Effector CD8-positive, alpha-beta T cell (primary cell): Measurements from ENCODE around the gene CRTC1.

Source experiments
- DNase-seq: peaks from one replicate; lab custom pipeline; 2025; lab: John Stamatoyannopoulos, UW

CRTC1 gene

GRCh38 chr19:18781047-18781600, 97.6 kb downstream of the CRTC1 start:
- DNase-seq, result no peak

- DNase-seq, result no peak
Observed at GRCh38 chr19:18781885-18782527, 98.5 kb downstream of the CRTC1 start.

GRCh38 chr19:18782559-18783225, 99.2 kb downstream of the CRTC1 start:
- no peak for DNase-seq

- DNase-seq, result no peak
Observed at GRCh38 chr19:18783958-18784785, 100.7 kb downstream of the CRTC1 start.

GRCh38 chr19:18784786-18785120, 101.3 kb downstream of the CRTC1 start:
- DNase-seq, result no peak

- DNase-seq, result peak; percentile 76
Observed at GRCh38 chr19:18785179-18786124, 102.0 kb downstream of the CRTC1 start.

- DNase-seq, result no peak
Observed at GRCh38 chr19:18788529-18789421, 105.3 kb downstream of the CRTC1 start.

GRCh38 chr19:18789422-18789869, 106.0 kb downstream of the CRTC1 start:
- DNase-seq, result no peak

- no peak for DNase-seq
Observed at GRCh38 chr19:18789883-18790565, 106.5 kb downstream of the CRTC1 start.

GRCh38 chr19:18790566-18791314, 107.3 kb downstream of the CRTC1 start, which contains the start of gene COMP:
Gene COMP, minus strand, starts transcription at chr19:18791305. Its CDS starts 36 bp downstream, at chr19:18791269.
- DNase-seq, result no peak

- no peak for DNase-seq
Observed at GRCh38 chr19:18791315-18791678, 107.8 kb downstream of the CRTC1 start.

- DNase-seq, result no peak
Observed at GRCh38 chr19:18792661-18793060, 109.2 kb downstream of the CRTC1 start.

- DNase-seq, result no peak
Observed at GRCh38 chr19:18793144-18794028, 109.9 kb downstream of the CRTC1 start.

- DNase-seq, result no peak
Observed at GRCh38 chr19:18794029-18794313, 110.5 kb downstream of the CRTC1 start.

GRCh38 chr19:18794692-18795091, 111.2 kb downstream of the CRTC1 start:
- no peak for DNase-seq

- no peak for DNase-seq
Observed at GRCh38 chr19:18795540-18795939, 112.1 kb downstream of the CRTC1 start.

GRCh38 chr19:18796239-18796638, 112.8 kb downstream of the CRTC1 start:
- DNase-seq, result no peak
